Cardiac fibroblast (primary cell): Measurements from ENCODE around the gene UQCC3.

Experiments used
- DNase-seq, 2 donors: peaks; one replicate each; pipeline versions ENCODE4 v3.0.0 to v3.0.0-alpha.2; 2010; ENCODE audit warnings: low read depth in 2 of 2
- H3K4me3 ChIP-seq, 2 donors: replicated peaks in 1 of 2; 1 replicate in 1 of 2; 2 replicates in 1 of 2; pipeline ENCODE4 v1.5.1; 2011; ENCODE audit warnings: low read depth in 2 of 2, low read length in 2 of 2, mild to moderate bottlenecking in 2 of 2, moderate library complexity in 1 of 2
- CTCF ChIP-seq: IDR thresholded peaks from one replicate; pipeline ENCODE4 v1.5.1; 2011; ENCODE audit warnings: low read depth, mild to moderate bottlenecking, low read length, inconsistent platforms

The UQCC3 gene

GRCh38 chr11:62652161-62653006 lies 19.1 kb upstream of the UQCC3 start:
- no peak for TF ChIP-seq CTCF
- peak overlapping the region; percentile 78 to 87 for H3K4me3 ChIP-seq
- peak in 1 of 2 donors; percentile 9 for DNase-seq

GRCh38 chr11:62654297-62654696 lies 17.2 kb upstream of the UQCC3 start:
- DNase-seq, result no peak
- no peak for TF ChIP-seq CTCF
- no peak overlapping the region for H3K4me3 ChIP-seq

GRCh38 chr11:62656796-62657429 lies 14.6 kb upstream of the UQCC3 start:
- H3K4me3 ChIP-seq, result no peak overlapping the region
- DNase-seq, result no peak
- no peak for TF ChIP-seq CTCF

- H3K4me3 ChIP-seq, result peak overlapping the region; percentile 60 to 84
- no peak for TF ChIP-seq CTCF
- DNase-seq, result peak; percentile 52 to 57
These were observed 6.9 kb upstream of the UQCC3 start for GRCh38 chr11:62664405-62665074.

GRCh38 chr11:62665075-62665598 lies 6.3 kb upstream of the UQCC3 start, which contains the start of the genes C11orf98 and CSKMT:
Gene C11orf98 (minus strand): TSS chr11:62665210. CDS start chr11:62665169, 41 bp downstream.
Gene CSKMT (plus strand): TSS chr11:62665312. CDS start chr11:62665880, 568 bp downstream.
- no peak for TF ChIP-seq CTCF
- DNase-seq, result peak; percentile 93 to 96
- peak within 1 kb of the TSS; percentile 60 to 84 for H3K4me3 ChIP-seq

- TF ChIP-seq CTCF, result no peak
- DNase-seq, result peak; percentile 66 to 75
- H3K4me3 ChIP-seq, result peak overlapping the region; percentile 60 to 84
These were observed 5.7 kb upstream of the UQCC3 start for GRCh38 chr11:62665599-62666258.
